Psoas muscle (tissue), 8 donors: Measurements from ENCODE around the gene STUM. TPM values are rescaled to one million over a fixed set of nuclear protein-coding genes. Genes with fewer than 3 reads are reported as not detected.

Source experiments
- ATAC-seq, 4 donors: fragments of 200-7000 bp; cut with Tn5 transposase; one replicate each; pipeline ENCODE4 v1.9.1; 2020; ENCODE audit warnings: moderate library complexity in 3 of 4, mild to moderate bottlenecking in 2 of 4
- DNase-seq, 2 donors: peaks; one replicate each; pipeline ENCODE4 v3.0.0-alpha.2; 2020
- H3K27ac ChIP-seq: fragments of 200-600 bp; one replicate; pipeline ENCODE4 v1.8.0; 2022
- H3K27me3 ChIP-seq, 3 donors: fragments of 200-600 bp in 1 of 3; one replicate each; pipeline versions ENCODE4 v1.6.1 to v1.8.0; 2013 to 2022; ENCODE audit warnings: low read length in 2 of 3, mild to moderate bottlenecking in 2 of 3, moderate library complexity in 1 of 3; ENCODE audit not compliant: insufficient read depth in 3 of 3
- H3K36me3 ChIP-seq, 2 donors: fragments of 200-600 bp in 1 of 2; one replicate each; pipeline versions ENCODE4 v1.6.1 to v1.8.0; 2013 to 2022; ENCODE audit warnings: low read depth in 1 of 2, mild to moderate bottlenecking in 1 of 2, moderate library complexity in 1 of 2; ENCODE audit not compliant: insufficient read depth in 1 of 2
- H3K4me1 ChIP-seq: fragments of 200-600 bp; one replicate; pipeline ENCODE4 v1.8.0; 2022
- H3K4me3 ChIP-seq: fragments of 200-600 bp; one replicate; pipeline ENCODE4 v1.8.0; 2022; ENCODE audit warnings: mild to moderate bottlenecking
- H3K9me3 ChIP-seq: fragments of 200-600 bp; one replicate; pipeline ENCODE4 v1.8.0; 2022
- CTCF ChIP-seq: fragments of 200-600 bp; IDR thresholded peaks from one replicate; pipeline ENCODE4 v1.8.0; 2022; ENCODE audit warnings: antibody characterized with exemption
- WGBS, 3 donors: extraction: QIAGEN DNeasy Blood & Tissue Kit; methylation state at CpG; one replicate each; pipeline versions ENCODE4 v1.1.6 to v1.1.7; 2013; 5-methylcytosine and 5-hydroxymethylcytosine counted together
- intact Hi-C, 2 donors: fragments of 100-400 bp; cut with DNase I; formaldehyde crosslinking; loops; one replicate each; pipeline versions ENCODE4 v1.11.0 to v1.14.2; 2022
- polyA plus RNA-seq, 3 donors: library from polyadenylated mRNA; stranded (reverse); fragments of 200-250 nt; gene quantifications; one replicate each; pipeline ENCODE4 v1.2.3, GENCODE V29; 2013
- total RNA-seq, 4 donors: library from RNA; stranded (reverse); fragmentation: NEBNext Ultra II Directional in 2 of 4; extraction: Animal tissue kit (Norgen Biotek cat#: 25700) in 2 of 4; gene quantifications; one replicate each; pipeline versions ENCODE4 v1.2.1 to v1.2.4, GENCODE V29; 2021 to 2023
- donor health status: healthy with polysubstance abuse.
- donor health status: DM: no; HTN: no; CAD: no; lungs with moderate emphysema.
- donor health status: Bipolar disorder and iron deficiency.
- donor health status: healthy.
- donor health status: DM: yes; HTN: yes; CAD: no.
- donor health status: DM: no; HTN: no; CAD: no.
- donor health status: DM: no; HTN: no; CAD: no.
- donor health status: DM: yes; HTN: yes; CAD: no.

The STUM gene
- total and polyA plus RNA-seq, 7 donors: 0.34 to 1.5 (median 0.96) TPM

DNA sequence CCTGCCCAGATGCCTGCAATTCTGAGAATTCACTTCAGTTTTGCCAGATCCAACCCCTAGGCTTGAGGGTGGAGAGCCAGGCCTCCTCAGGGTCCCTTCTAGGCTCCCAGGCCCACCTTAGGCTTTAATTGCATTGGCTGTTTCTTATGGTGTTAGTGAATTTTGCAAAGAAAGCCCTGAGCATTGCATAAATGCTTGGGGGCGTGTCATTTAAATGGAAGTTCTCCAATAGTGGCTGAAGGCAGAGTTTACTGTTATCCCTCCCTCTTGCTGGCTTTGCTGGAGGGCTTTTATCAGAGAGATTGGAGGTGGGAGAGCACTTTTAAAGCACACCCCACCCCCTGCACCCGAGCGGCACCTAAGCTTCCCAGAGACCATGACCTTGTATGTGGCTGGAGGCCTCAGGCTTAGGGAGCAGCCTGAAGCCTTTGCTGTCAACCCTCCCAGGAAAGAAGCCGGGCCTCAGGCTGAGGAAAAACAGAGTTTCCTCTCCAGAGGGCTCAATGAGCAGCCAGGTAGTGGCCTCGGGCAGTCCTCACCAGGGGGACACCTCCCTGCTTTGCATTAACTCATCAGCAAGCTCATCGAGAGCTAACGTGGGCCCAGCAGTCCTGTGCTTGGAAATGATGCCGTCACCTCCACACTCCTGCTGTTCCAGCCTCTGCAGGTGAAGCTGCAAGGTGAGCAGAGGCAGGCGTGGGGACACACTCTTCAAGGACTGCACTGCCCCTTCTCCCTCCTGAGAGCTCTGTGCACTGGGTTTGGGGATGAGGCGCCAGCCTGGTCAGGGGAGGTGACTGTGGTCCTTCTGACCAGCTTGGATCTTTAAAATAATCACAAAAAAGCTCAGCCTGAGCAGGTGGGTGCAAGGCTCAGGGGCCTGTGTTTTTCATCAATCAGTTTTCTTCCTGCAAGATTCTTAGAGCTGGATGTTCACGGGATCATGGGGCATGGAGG is 58.0 kb downstream of the STUM start:
- no peak for TF ChIP-seq CTCF
- H3K9me3 ChIP-seq: no peaks in the 10 kb centered on the region
- H3K4me3 ChIP-seq: no peak overlapping the region
- WGBS, 3 donors: 88 to 95% (median 90%) methylated on average over 11 of the region's 11 CpGs
- intact Hi-C loops: loop anchor here in 1 of 2 donors (10.0 kb wide), 1 partner anchor 182 kb away; no protein-coding TSS in a partner anchor
- no peak for DNase-seq
- no peak overlapping the region for H3K27ac ChIP-seq
- no peaks in the 10 kb centered on the region for H3K4me1 ChIP-seq
- no peak for ATAC-seq
- no peaks in the 10 kb centered on the region for H3K27me3 ChIP-seq
- H3K36me3 ChIP-seq: no peaks in the 10 kb centered on the region

GRCh38 chr1:226607268-226607660 is 58.7 kb downstream of the STUM start:
- ATAC-seq (no peak), DNase-seq (no peak)
- H3K9me3 ChIP-seq: no peaks in the 10 kb centered on the region
- WGBS, 3 donors: 94 to 97% (median 96%) methylated on average over 12 of the region's 12 CpGs
- H3K4me1 ChIP-seq: no peaks in the 10 kb centered on the region
- TF ChIP-seq CTCF: no peak
- no peak overlapping the region for H3K27ac ChIP-seq
- intact Hi-C loops: loop anchor here in 1 of 2 donors (10.0 kb wide), 1 partner anchor 182 kb away; no protein-coding TSS in a partner anchor
- no peak overlapping the region for H3K4me3 ChIP-seq
- H3K27me3 ChIP-seq: no peaks in the 10 kb centered on the region
- H3K36me3 ChIP-seq: no peaks in the 10 kb centered on the region

- no peak overlapping the region for H3K27ac ChIP-seq
- ATAC-seq (no peak), DNase-seq (no peak)
- intact Hi-C loops: loop anchor here (2.0 to 10.0 kb wide), 3 partner anchors 57 to 183 kb away; no protein-coding TSS in a partner anchor
- H3K27me3 ChIP-seq: no peaks in the 10 kb centered on the region
- TF ChIP-seq CTCF: no peak
- H3K36me3 ChIP-seq: no peaks in the 10 kb centered on the region
- H3K4me3 ChIP-seq: no peak overlapping the region
- H3K4me1 ChIP-seq: no peaks in the 10 kb centered on the region
- no peaks in the 10 kb centered on the region for H3K9me3 ChIP-seq
- WGBS, 3 donors: 91 to 100% (median 94%) methylated on average over 1 of the region's 1 CpG
These were observed 59.3 kb downstream of the STUM start for GRCh38 chr1:226607821-226608220.

DNA sequence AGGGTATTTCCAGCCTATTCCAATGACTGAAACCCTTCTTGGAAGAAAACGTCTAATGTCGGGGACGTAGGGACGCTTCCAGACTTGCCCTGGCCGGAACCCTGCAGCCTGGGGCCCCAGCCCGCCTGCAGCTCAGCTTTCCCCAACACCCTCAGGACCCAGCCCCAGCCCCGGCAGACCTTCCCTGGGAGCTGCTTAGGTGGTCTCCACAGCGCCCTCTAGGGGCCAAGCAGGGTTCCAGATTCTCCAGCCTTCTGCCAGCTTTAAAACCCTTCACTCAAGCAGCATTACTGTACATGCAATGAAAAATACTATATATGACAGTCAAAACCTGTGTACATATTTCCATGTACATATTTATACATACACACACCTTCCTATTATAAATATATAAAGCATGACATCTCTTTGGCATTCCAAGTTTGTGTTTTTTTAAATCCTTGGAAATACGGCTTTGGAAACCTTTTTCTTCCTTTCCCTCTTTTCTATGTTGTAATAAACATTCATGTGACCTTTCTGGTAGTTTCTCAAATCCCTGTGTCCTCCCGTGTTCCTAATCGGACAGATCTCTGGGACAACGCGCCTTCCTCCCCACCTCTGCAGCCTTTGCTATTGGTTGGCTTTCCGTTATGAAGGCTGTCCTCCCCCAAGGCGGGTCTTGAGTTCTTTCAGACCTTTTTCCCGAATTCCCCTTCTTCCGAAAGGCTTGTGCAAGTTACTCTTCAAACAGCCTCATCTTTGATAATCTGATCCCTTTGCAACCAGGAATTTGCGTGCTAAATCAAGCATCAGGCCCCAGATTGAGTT is 60.3 kb downstream of the STUM start:
- intact Hi-C loops: loop anchor here (2.0 to 10.0 kb wide), 3 partner anchors 58 to 184 kb away; no protein-coding TSS in a partner anchor
- no peaks in the 10 kb centered on the region for H3K4me1 ChIP-seq
- ATAC-seq (peak; percentile 37 to 77 (median 66)), DNase-seq (peak; percentile 63 to 76)
- 62 to 67% (median 63%) methylated on average over 18 of the region's 18 CpGs for WGBS, 3 donors
- no peaks in the 10 kb centered on the region for H3K9me3 ChIP-seq
- TF ChIP-seq CTCF: peak; percentile 67
- H3K27ac ChIP-seq: no peak overlapping the region
- no peaks in the 10 kb centered on the region for H3K36me3 ChIP-seq
- H3K4me3 ChIP-seq: no peak overlapping the region
- H3K27me3 ChIP-seq: no peaks in the 10 kb centered on the region
